Measurements from ENCODE around the gene DCAF5. TPM values are rescaled to one million over a fixed set of nuclear protein-coding genes. Genes with fewer than 3 reads are reported as not detected.

Gene DCAF5
- total RNA-seq, 1 donor from 2014 or later = 67.8 TPM

- intact Hi-C loops (cut with DNase I) = loop anchor here (2.0 kb wide), 1 partner anchor 21 kb away; no protein-coding TSS in a partner anchor
- Histone ChIP-seq H3K27ac (peak overlapping the region; percentile 69 to 92), H3K4me3 (no peak overlapping the region), H3K36me3 (peaks cover 27 to 38% of the 10 kb centered on the region in 2 donors), H3K27me3 (no peaks in the 10 kb centered on the region), H3K9me3 (no peaks in the 10 kb centered on the region), H3K4me1 (peaks cover 6 to 42% of the 10 kb centered on the region in 2 donors)
- TF ChIP-seq CTCF (IDR thresholded peaks at IDR 0.05) = no peak
- DNase-seq (ENCODE audit: low spot score in 2 of 2) = no peak
Observed at GRCh38 chr14:69055999-69056788, 96.7 kb downstream of the DCAF5 start.

GRCh38 chr14:69055125-69055524, 97.8 kb downstream of the DCAF5 start:
- H3K4me1 ChIP-seq = peaks cover 9 to 48% of the 10 kb centered on the region in 2 donors
- TF ChIP-seq CTCF (IDR thresholded peaks at IDR 0.05) = no peak
- intact Hi-C loops (cut with DNase I) = no loop called here
- no peaks in the 10 kb centered on the region for H3K27me3 ChIP-seq
- no peak overlapping the region for H3K4me3 ChIP-seq
- no peak for DNase-seq (ENCODE audit: low spot score in 2 of 2)
- peak overlapping the region; percentile 69 to 92 for H3K27ac ChIP-seq
- peaks cover 27% of the 10 kb centered on the region in 2 donors for H3K36me3 ChIP-seq
- H3K9me3 ChIP-seq = no peaks in the 10 kb centered on the region

- peaks cover 27% of the 10 kb centered on the region in 2 donors for H3K36me3 ChIP-seq
- H3K9me3 ChIP-seq = no peaks in the 10 kb centered on the region
- H3K27ac ChIP-seq = peak overlapping the region; percentile 64 to 92
- H3K4me3 ChIP-seq = no peak overlapping the region
- TF ChIP-seq CTCF (IDR thresholded peaks at IDR 0.05) = no peak
- H3K4me1 ChIP-seq = peaks cover 12 to 56% of the 10 kb centered on the region in 2 donors
- no peak for DNase-seq (ENCODE audit: low spot score in 2 of 2)
- H3K27me3 ChIP-seq = no peaks in the 10 kb centered on the region
- intact Hi-C loops (cut with DNase I) = no loop called here
Observed at GRCh38 chr14:69054030-69054429, 98.9 kb downstream of the DCAF5 start.

- intact Hi-C loops (cut with DNase I) = no loop called here
- peak overlapping the region; percentile 92 to 95 for H3K27ac ChIP-seq
- DNase-seq (ENCODE audit: low spot score in 2 of 2) = no peak
- peaks cover 12 to 64% of the 10 kb centered on the region in 2 donors for H3K4me1 ChIP-seq
- peaks cover 27% of the 10 kb centered on the region in 2 donors for H3K36me3 ChIP-seq
- H3K27me3 ChIP-seq = no peaks in the 10 kb centered on the region
- TF ChIP-seq CTCF (IDR thresholded peaks at IDR 0.05) = no peak
- H3K4me3 ChIP-seq = no peak overlapping the region
- no peaks in the 10 kb centered on the region for H3K9me3 ChIP-seq
Observed at GRCh38 chr14:69052181-69052601, 100.7 kb downstream of the DCAF5 start.

GRCh38 chr14:69050240-69051184, 102.4 kb downstream of the DCAF5 start:
- no peak for TF ChIP-seq CTCF (IDR thresholded peaks at IDR 0.05)
- intact Hi-C loops (cut with DNase I) = no loop called here
- Histone ChIP-seq H3K9me3 (no peaks in the 10 kb centered on the region), H3K4me3 (no peak overlapping the region), H3K27ac (peak overlapping the region; percentile 92 to 95), H3K36me3 (peaks cover 25 to 27% of the 10 kb centered on the region in 2 donors), H3K27me3 (no peaks in the 10 kb centered on the region), H3K4me1 (peaks cover 20 to 62% of the 10 kb centered on the region in 2 donors)
- no peak for DNase-seq (ENCODE audit: low spot score in 2 of 2)
